ENCODE measurements around the gene NTM. TPM values are rescaled to one million over a fixed set of nuclear protein-coding genes. Genes with fewer than 3 reads are reported as not detected.

The NTM gene
- total RNA-seq, 1 experiment from 2014 or later = not detected

DNA sequence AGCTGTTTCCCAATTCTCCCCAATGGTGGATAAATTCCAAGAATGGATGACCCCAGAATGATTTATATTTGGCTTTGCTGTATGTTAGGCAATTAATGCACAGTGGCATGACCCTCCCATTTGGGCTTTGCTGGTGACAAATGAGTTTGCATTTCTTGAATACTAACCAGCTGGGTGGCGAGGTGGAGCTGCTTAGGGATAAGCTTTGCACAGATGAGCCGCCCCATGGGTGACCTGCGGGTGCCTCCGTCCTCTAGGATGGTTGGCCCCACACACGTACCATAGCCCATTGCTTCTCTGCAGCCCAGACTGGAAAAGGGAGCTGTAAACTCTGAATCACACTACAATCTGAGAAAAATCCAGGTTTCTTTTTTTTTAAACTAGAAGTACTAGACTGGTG is 94.6 kb downstream of the NTM start:
- Histone ChIP-seq H3K36me3 (ENCODE audit: control insufficient read depth in 1 of 2, insufficient read depth in 2 of 2, low read length in 2 of 2) (no peaks in the 10 kb centered on the region), H3K27ac (ENCODE audit: low read depth, low read length) (no peak overlapping the region), H3K9me2 (ENCODE audit: insufficient read depth) (no peaks in the 10 kb centered on the region), H3K27me3 (ENCODE audit: insufficient read depth, low read length) (no peaks in the 10 kb centered on the region), H2AFZ (ENCODE audit: low read depth, low read length, poor library complexity, severe bottlenecking) (no peak overlapping the region), H3K9me3 (ENCODE audit: control insufficient read depth in 1 of 2, insufficient read depth in 1 of 2, low read depth in 1 of 2, low read length in 2 of 2) (peaks cover 0 to 4% of the 10 kb centered on the region in 2 experiments; a peak in 2 of 4 replicates), H3K4me3 (replicated peaks in 1 of 2; ENCODE audit: low read depth in 1 of 2, low read length in 2 of 2) (no peak overlapping the region), H3K4me2 (ENCODE audit: low read length) (no peak overlapping the region), H4K20me1 (ENCODE audit: insufficient read depth) (no peaks in the 10 kb centered on the region), H3K9ac (ENCODE audit: low read length) (no peak overlapping the region), H3K4me1 (ENCODE audit: control insufficient read depth in 1 of 2, insufficient read depth in 2 of 2, low read length in 2 of 2) (no peaks in the 10 kb centered on the region), H3K79me2 (ENCODE audit: insufficient read depth, low read length) (no peaks in the 10 kb centered on the region)
- ChIA-PET CTCF (no interaction called here), POLR2A (no interaction called here), RAD21 (ENCODE audit: low non-redundant PET in 1 of 2, low total read pairs in 2 of 2, uncharacterized antibody in 2 of 2, unreplicated experiment in 2 of 2) (no interaction called here)
- TF ChIP-seq SRF (IDR thresholded peaks at IDR 0.05; ENCODE audit: low read depth) = no peak
- TF ChIP-seq TCF7L2 (IDR thresholded peaks at IDR 0.05; ENCODE audit: borderline replicate concordance, extremely low read depth, insufficient read depth, insufficient read length) = no peak
- no peak for TF ChIP-seq POLR2A (IDR thresholded peaks at IDR 0.05; ENCODE audit: borderline replicate concordance, extremely low read depth, insufficient read depth, insufficient read length)
- no peak for TF ChIP-seq SP1 (IDR thresholded peaks at IDR 0.05; ENCODE audit: low read depth)
- no peak for TF ChIP-seq SIN3A (IDR thresholded peaks at IDR 0.05; ENCODE audit: low read depth)
- TF ChIP-seq ZNF274 (IDR thresholded peaks at IDR 0.05; ENCODE audit: low read depth, low read length) = no peak
- TF ChIP-seq ZFX (IDR thresholded peaks at IDR 0.05) = no peak
- TF ChIP-seq EZH2phosphoT487 (IDR thresholded peaks at IDR 0.05; ENCODE audit: borderline replicate concordance) = no peak
- ATAC-seq = no peak
- intact Hi-C loops (cut with micrococcal nuclease) = no loop called here
- BruUV-seq (replicated peaks) = no TSS peak
- no peak for DNase-seq (ENCODE audit: low read depth, low spot score)

DNA sequence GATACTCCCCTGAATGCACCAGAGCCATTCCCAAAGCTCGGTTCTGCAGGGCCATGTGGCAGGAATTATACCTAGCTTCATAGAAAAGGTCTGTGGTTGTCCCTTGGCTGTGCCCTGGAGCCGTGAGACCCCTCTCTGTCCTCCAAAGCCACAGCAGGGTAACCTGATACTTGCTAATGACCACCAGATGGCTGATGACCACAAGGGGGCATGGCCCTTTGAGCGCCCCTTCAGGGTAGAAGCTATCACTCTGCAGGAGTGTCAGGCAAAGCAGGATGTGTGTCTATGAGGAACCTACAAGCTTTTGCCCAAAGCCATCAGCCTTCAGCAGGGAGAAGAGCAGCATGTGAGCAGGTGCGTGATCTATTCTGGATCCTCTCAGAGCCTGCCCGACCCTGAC is 95.3 kb downstream of the NTM start:
- no TSS peak for BruUV-seq (replicated peaks)
- Histone ChIP-seq H3K9me3 (ENCODE audit: control insufficient read depth in 1 of 2, insufficient read depth in 1 of 2, low read depth in 1 of 2, low read length in 2 of 2) (peaks cover 0 to 6% of the 10 kb centered on the region in 2 experiments; a peak in 2 of 4 replicates), H3K27me3 (ENCODE audit: insufficient read depth, low read length) (no peaks in the 10 kb centered on the region), H3K4me2 (ENCODE audit: low read length) (no peak overlapping the region), H3K9me2 (ENCODE audit: insufficient read depth) (no peaks in the 10 kb centered on the region), H3K36me3 (ENCODE audit: control insufficient read depth in 1 of 2, insufficient read depth in 2 of 2, low read length in 2 of 2) (no peaks in the 10 kb centered on the region), H3K9ac (ENCODE audit: low read length) (no peak overlapping the region), H4K20me1 (ENCODE audit: insufficient read depth) (no peaks in the 10 kb centered on the region), H3K4me3 (replicated peaks in 1 of 2; ENCODE audit: low read depth in 1 of 2, low read length in 2 of 2) (no peak overlapping the region), H3K27ac (ENCODE audit: low read depth, low read length) (no peak overlapping the region), H3K4me1 (ENCODE audit: control insufficient read depth in 1 of 2, insufficient read depth in 2 of 2, low read length in 2 of 2) (no peaks in the 10 kb centered on the region), H2AFZ (ENCODE audit: low read depth, low read length, poor library complexity, severe bottlenecking) (no peak overlapping the region), H3K79me2 (ENCODE audit: insufficient read depth, low read length) (no peaks in the 10 kb centered on the region)
- RAD21 ChIA-PET (ENCODE audit: low non-redundant PET in 1 of 2, low total read pairs in 2 of 2, uncharacterized antibody in 2 of 2, unreplicated experiment in 2 of 2) = no interaction called here
- ATAC-seq (no peak), DNase-seq (ENCODE audit: low read depth, low spot score) (no peak)
- CTCF ChIA-PET = no interaction called here
- TF ChIP-seq, protein P1, sequence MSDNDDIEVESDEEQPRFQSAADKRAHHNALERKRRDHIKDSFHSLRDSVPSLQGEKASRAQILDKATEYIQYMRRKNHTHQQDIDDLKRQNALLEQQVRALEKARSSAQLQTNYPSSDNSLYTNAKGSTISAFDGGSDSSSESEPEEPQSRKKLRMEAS (IDR thresholded peaks at IDR 0.05) = no peak
- no peak for TF ChIP-seq SP1 (IDR thresholded peaks at IDR 0.05; ENCODE audit: low read depth)
- no peak for TF ChIP-seq CBX3 (IDR thresholded peaks at IDR 0.05; ENCODE audit: low read depth)
- no peak for TF ChIP-seq FOSL1 (IDR thresholded peaks at IDR 0.05; ENCODE audit: low read depth)
- TF ChIP-seq ZFX (IDR thresholded peaks at IDR 0.05) = no peak
- no peak for TF ChIP-seq SRF (IDR thresholded peaks at IDR 0.05; ENCODE audit: low read depth)
- TF ChIP-seq, protein P2, sequence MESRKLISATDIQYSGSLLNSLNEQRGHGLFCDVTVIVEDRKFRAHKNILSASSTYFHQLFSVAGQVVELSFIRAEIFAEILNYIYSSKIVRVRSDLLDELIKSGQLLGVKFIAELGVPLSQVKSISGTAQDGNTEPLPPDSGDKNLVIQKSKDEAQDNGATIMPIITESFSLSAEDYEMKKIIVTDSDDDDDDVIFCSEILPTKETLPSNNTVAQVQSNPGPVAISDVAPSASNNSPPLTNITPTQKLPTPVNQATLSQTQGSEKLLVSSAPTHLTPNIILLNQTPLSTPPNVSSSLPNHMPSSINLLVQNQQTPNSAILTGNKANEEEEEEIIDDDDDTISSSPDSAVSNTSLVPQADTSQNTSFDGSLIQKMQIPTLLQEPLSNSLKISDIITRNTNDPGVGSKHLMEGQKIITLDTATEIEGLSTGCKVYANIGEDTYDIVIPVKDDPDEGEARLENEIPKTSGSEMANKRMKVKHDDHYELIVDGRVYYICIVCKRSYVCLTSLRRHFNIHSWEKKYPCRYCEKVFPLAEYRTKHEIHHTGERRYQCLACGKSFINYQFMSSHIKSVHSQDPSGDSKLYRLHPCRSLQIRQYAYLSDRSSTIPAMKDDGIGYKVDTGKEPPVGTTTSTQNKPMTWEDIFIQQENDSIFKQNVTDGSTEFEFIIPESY (IDR thresholded peaks at IDR 0.05; ENCODE audit: extremely low read depth, insufficient replicate concordance, low read length) = no peak
- POLR2A ChIA-PET = no interaction called here
- intact Hi-C loops (cut with micrococcal nuclease) = no loop called here

All from HCT116 (cell line).